K562 (cell line): ENCODE measurements around the gene DNAJB12. TPM values are rescaled to one million over a fixed set of nuclear protein-coding genes. Genes with fewer than 3 reads are reported as not detected.
A peak's percentile ranks its signal among the peaks of the same experiment; 100 is the strongest.

ENCODE experiments used
- ARID1B ChIP-seq: fragments of 450-650 bp; IDR thresholded peaks from 2 replicates; pipeline ENCODE4 v1.6.1; 2016; ENCODE audit warnings: antibody characterized with exemption, mild to moderate bottlenecking, inconsistent platforms
- FOXA3 ChIP-seq, 2 experiments: fragments of 450-650 bp in 1 of 2; sonication (generic) in 1 of 2; formaldehyde crosslinking; IDR thresholded peaks in 1 of 2; conservative IDR thresholded peaks in 1 of 2; 2 replicates each; pipeline versions ENCODE4 v1.4.0 to v1.8.0; 2020 to 2022; ENCODE audit warnings: mild to moderate bottlenecking in 2 of 2, missing genetic modification reagents in 1 of 2
- FOXK2 ChIP-seq, 2 experiments: fragments of 450-650 bp; IDR thresholded peaks in 1 of 2; conservative IDR thresholded peaks in 1 of 2; 2 replicates each; pipeline ENCODE4 v1.6.1; 2016; ENCODE audit warnings: low read depth in 2 of 2, mild to moderate bottlenecking in 1 of 2
- RBFOX2 ChIP-seq: fragments of 200-400 bp; formaldehyde crosslinking; IDR thresholded peaks from 2 replicates; pipeline ENCODE4 v1.6.1; 2017; ENCODE audit warnings: low read depth, mild to moderate bottlenecking, low read length, moderate library complexity
- SMAD3 ChIP-seq: fragments of 450-650 bp; formaldehyde crosslinking; conservative IDR thresholded peaks from 2 replicates; pipeline ENCODE4 v1.4.0; 2020; ENCODE audit warnings: mild to moderate bottlenecking
- STAT6 ChIP-seq: sonication (generic); formaldehyde crosslinking; IDR thresholded peaks from 2 replicates; pipeline ENCODE4 v1.8.1; 2023; ENCODE audit warnings: mild to moderate bottlenecking, missing genetic modification reagents
- TAF1 ChIP-seq: IDR thresholded peaks from 2 replicates; pipeline ENCODE4 v1.6.1; 2011; ENCODE audit warnings: mild to moderate bottlenecking, low read length, moderate library complexity; ENCODE audit not compliant: insufficient read depth, control insufficient read depth, severe bottlenecking; ENCODE audit errors: extremely low read depth
- TAF7 ChIP-seq: fragments of 450-650 bp; IDR thresholded peaks from 2 replicates; pipeline ENCODE4 v1.6.1; 2016; ENCODE audit warnings: missing genetic modification characterization, missing compliant biosample characterization
- ZNF121 ChIP-seq: sonication (generic); formaldehyde crosslinking; conservative IDR thresholded peaks from 2 replicates; pipeline ENCODE4 v1.8.0; 2022; ENCODE audit warnings: missing genetic modification reagents
- polyA plus RNA-seq, 8 experiments: library from polyadenylated mRNA; depleted of rRNA in 4 of 8; stranded (reverse) in 5 of 8; unstranded in 3 of 8; fragments of >200 nt; fragmentation: Nextera tagmentation in 2 of 8; fragmentation: Illumina TruSeq in 1 of 8; extraction: Ambion mirVana in 2 of 8; extraction: Trizol in 1 of 8; gene quantifications; 2 replicates each; pipeline versions ENCODE4 v1.2.1 to v1.2.3, GENCODE V29; 2011 to 2014; ENCODE audit warnings: inconsistent platforms in 1 of 8, missing spikeins in 1 of 8
- total RNA-seq, 7 experiments: library from RNA; depleted of rRNA in 6 of 7; stranded (reverse); fragments of >200 nt in 6 of 7; fragmentation: Illumina TruSeq in 2 of 7; extraction: Trizol in 2 of 7; gene quantifications; 2 replicates each; pipeline versions ENCODE4 v1.2.1 to v1.2.3, GENCODE V29; 2011 to 2021; ENCODE audit warnings: low replicate concordance in 1 of 7
- TF ChIP-seq, protein P1 (sequence below), 2 experiments: fragments of 450-650 bp; IDR thresholded peaks; 2 replicates each; pipeline ENCODE4 v1.6.1; 2016; ENCODE audit warnings: mild to moderate bottlenecking in 2 of 2, borderline replicate concordance in 1 of 2, low read depth in 1 of 2, moderate library complexity in 1 of 2
- TF ChIP-seq, protein P2 (sequence below): fragments of 450-650 bp; formaldehyde crosslinking; IDR thresholded peaks from 2 replicates; pipeline ENCODE4 v1.4.0; 2022; ENCODE audit warnings: mild to moderate bottlenecking, moderate library complexity

Gene DNAJB12
- total and polyA plus RNA-seq, 9 of the 15 experiments (the other 6 are each of a cell fraction or from before 2014, with no cell fraction given) = 3.5 to 31.5 (median 20.3) TPM

GRCh38 chr10:72323108-72323749 lies 31.5 kb downstream of the DNAJB12 start (continued):
- TF ChIP-seq, protein P1, sequence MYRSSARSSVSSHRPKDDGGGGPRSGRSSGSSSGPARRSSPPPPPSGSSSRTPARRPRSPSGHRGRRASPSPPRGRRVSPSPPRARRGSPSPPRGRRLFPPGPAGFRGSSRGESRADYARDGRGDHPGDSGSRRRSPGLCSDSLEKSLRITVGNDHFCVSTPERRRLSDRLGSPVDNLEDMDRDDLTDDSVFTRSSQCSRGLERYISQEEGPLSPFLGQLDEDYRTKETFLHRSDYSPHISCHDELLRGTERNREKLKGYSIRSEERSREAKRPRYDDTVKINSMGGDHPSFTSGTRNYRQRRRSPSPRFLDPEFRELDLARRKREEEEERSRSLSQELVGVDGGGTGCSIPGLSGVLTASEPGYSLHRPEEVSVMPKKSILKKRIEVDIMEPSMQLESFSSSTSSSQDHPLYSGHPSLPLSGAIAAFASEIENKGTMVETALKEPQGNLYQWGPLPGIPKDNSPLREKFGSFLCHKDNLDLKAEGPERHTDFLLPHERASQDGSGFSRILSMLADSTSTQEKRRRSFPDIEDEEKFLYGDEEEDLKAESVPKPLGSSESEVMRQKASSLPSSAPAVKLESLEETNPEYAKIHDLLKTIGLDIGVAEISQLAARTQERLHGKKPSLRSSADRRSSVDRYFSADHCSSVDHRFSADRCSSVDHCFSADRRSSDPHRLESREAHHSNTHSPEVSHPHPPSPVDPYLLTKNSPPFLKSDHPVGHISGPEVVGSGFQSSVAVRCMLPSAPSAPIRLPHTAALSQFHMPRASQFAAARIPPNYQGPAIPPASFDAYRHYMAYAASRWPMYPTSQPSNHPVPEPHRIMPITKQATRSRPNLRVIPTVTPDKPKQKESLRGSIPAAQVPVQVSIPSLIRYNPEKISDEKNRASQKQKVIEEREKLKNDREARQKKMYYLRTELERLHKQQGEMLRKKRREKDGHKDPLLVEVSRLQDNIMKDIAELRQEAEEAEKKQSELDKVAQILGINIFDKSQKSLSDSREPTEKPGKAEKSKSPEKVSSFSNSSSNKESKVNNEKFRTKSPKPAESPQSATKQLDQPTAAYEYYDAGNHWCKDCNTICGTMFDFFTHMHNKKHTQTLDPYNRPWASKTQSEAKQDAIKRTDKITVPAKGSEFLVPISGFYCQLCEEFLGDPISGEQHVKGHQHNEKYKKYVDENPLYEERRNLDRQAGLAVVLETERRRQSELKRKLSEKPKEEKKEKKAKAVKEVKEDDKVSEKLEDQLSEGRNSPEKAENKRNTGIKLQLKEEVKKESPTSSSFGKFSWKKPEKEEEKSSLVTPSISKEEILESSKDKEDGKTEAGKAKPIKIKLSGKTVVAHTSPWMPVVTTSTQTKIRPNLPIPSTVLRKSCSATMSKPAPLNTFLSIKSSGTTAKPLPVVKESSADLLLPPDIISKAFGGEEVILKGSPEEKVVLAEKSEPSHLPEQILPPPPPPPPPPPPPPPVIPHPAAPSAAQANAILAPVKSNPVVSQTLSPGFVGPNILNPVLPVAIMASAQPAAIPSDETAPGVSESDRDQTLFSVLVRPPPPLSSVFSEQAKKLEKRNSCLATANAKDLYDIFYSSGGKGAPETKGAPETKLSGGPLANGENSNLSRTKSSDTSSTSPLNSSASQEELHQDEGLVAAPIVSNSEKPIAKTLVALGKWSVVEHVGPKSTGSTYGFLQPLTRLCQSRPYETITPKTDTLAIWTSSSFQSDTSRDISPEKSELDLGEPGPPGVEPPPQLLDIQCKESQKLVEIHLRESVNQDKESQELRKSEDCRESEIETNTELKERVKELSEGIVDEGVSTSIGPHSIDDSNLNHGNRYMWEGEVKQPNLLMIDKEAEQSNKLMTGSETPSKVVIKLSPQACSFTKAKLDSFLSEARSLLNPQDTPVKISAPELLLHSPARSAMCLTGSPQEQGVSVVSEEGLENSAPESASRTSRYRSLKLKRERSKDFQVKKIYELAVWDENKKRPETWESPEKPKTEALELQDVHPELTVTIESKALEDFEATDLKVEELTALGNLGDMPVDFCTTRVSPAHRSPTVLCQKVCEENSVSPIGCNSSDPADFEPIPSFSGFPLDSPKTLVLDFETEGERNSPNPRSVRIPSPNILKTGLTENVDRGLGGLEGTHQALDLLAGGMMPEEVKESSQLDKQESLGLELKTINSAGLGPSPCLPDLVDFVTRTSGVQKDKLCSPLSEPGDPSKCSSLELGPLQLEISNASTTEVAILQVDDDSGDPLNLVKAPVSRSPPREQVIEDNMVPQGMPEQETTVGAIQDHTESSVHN (IDR thresholded peaks at IDR 0.05; ENCODE audit: borderline replicate concordance in 1 of 2, low read depth in 1 of 2) = no peak
- TF ChIP-seq ZNF121 = no peak
- no peak for TF ChIP-seq STAT6 (CRISPR knock-in tag)
- no peak for TF ChIP-seq TAF7 (tag)
- TF ChIP-seq, protein P2, sequence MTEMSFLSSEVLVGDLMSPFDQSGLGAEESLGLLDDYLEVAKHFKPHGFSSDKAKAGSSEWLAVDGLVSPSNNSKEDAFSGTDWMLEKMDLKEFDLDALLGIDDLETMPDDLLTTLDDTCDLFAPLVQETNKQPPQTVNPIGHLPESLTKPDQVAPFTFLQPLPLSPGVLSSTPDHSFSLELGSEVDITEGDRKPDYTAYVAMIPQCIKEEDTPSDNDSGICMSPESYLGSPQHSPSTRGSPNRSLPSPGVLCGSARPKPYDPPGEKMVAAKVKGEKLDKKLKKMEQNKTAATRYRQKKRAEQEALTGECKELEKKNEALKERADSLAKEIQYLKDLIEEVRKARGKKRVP (CRISPR knock-in tag) = no peak
- TF ChIP-seq ARID1B = no peak
- TF ChIP-seq RBFOX2 = peak; percentile 52; the same call in 1 of the 2 replicates
- TF ChIP-seq TAF1 = no peak
- no peak for TF ChIP-seq FOXA3 (CRISPR knock-in tag; conservative IDR thresholded peaks at IDR 0.05 in 1 of 2, IDR thresholded peaks at IDR 0.05 in 1 of 2)
- TF ChIP-seq SMAD3 (CRISPR knock-in tag) = 0 out of 2 replicates have a peak, but pooled peaks have one; percentile 14
- no peak for TF ChIP-seq FOXK2 (conservative IDR thresholded peaks at IDR 0.05 in 1 of 2, IDR thresholded peaks at IDR 0.05 in 1 of 2; ENCODE audit: low read depth in 2 of 2)
